HepG2 (cell line): Measurements from ENCODE around the gene NOTUM. TPM values are rescaled to one million over a fixed set of nuclear protein-coding genes. Genes with fewer than 3 reads are reported as not detected.

Source experiments
- BRD4 ChIP-seq: sonication (generic); formaldehyde crosslinking; IDR thresholded peaks from 2 replicates; pipeline ENCODE4 v1.4.0; 2020; ENCODE audit warnings: missing genetic modification reagents
- CBX2 ChIP-seq, 2 experiments: fragments of 200-600 bp in 1 of 2; sonication (generic); formaldehyde crosslinking in 1 of 2; IDR thresholded peaks; 2 replicates each; pipeline versions ENCODE4 v1.7.0 to v1.8.1; 2018 to 2022; ENCODE audit warnings: low read depth in 2 of 2, low read length in 1 of 2, mild to moderate bottlenecking in 1 of 2, missing genetic modification reagents in 1 of 2
- CHCHD3 ChIP-seq: sonication (generic); formaldehyde crosslinking; IDR thresholded peaks from 2 replicates; pipeline ENCODE4 v1.8.0; 2022; ENCODE audit warnings: mild to moderate bottlenecking, missing genetic modification reagents, moderate library complexity
- CREM ChIP-seq, 2 experiments: sonication (generic) in 1 of 2; formaldehyde crosslinking in 1 of 2; IDR thresholded peaks; 2 replicates each; pipeline versions ENCODE4 v1.4.0 to v1.6.1; 2016 to 2020; ENCODE audit warnings: antibody characterized with exemption in 1 of 2, mild to moderate bottlenecking in 1 of 2, missing genetic modification reagents in 1 of 2
- GFI1 ChIP-seq: sonication (generic); formaldehyde crosslinking; IDR thresholded peaks from 2 replicates; pipeline ENCODE4 v1.5.0; 2020; ENCODE audit warnings: missing genetic modification reagents, mild to moderate bottlenecking, borderline replicate concordance
- HES4 ChIP-seq: sonication (generic); formaldehyde crosslinking; IDR thresholded peaks from 2 replicates; pipeline ENCODE4 v1.9.0; 2021; ENCODE audit warnings: mild to moderate bottlenecking, missing genetic modification reagents, borderline replicate concordance
- HOXA5 ChIP-seq: sonication (generic); formaldehyde crosslinking; IDR thresholded peaks from 2 replicates; pipeline ENCODE4 v1.4.0; 2020; ENCODE audit warnings: missing genetic modification reagents
- IKZF1 ChIP-seq: fragments of 450-650 bp; IDR thresholded peaks from 2 replicates; pipeline ENCODE4 v1.7.1; 2016
- ISL2 ChIP-seq: sonication (generic); formaldehyde crosslinking; IDR thresholded peaks from 2 replicates; pipeline ENCODE4 v1.5.0; 2020; ENCODE audit warnings: missing genetic modification reagents
- KDM5A ChIP-seq: fragments of 200-600 bp; sonication (generic); IDR thresholded peaks from 2 replicates; pipeline ENCODE4 v1.7.0; 2018; ENCODE audit warnings: antibody characterized with exemption, mild to moderate bottlenecking, low read length, borderline replicate concordance
- KLF6 ChIP-seq: IDR thresholded peaks from 2 replicates; pipeline ENCODE4 v1.8.0; 2016; ENCODE audit warnings: missing biosample characterization, missing genetic modification reagents
- MAFF ChIP-seq: IDR thresholded peaks from 2 replicates; pipeline ENCODE4 v1.6.1; 2011; ENCODE audit warnings: low read depth, low read length, improper control_type of control experiment
- NFKB2 ChIP-seq: sonication (generic); formaldehyde crosslinking; IDR thresholded peaks from 2 replicates; pipeline ENCODE4 v1.4.0; 2020; ENCODE audit warnings: missing genetic modification reagents, borderline replicate concordance
- ZC3H13 ChIP-seq: sonication (generic); formaldehyde crosslinking; IDR thresholded peaks from 2 replicates; pipeline ENCODE4 v1.8.1; 2023; ENCODE audit warnings: mild to moderate bottlenecking, missing genetic modification reagents, moderate library complexity
- ZNF207 ChIP-seq: fragments of 450-650 bp; IDR thresholded peaks from 2 replicates; pipeline ENCODE4 v1.6.1; 2016; ENCODE audit warnings: antibody characterized with exemption, borderline replicate concordance
- ZNF225 ChIP-seq: sonication (generic); formaldehyde crosslinking; IDR thresholded peaks from 2 replicates; pipeline ENCODE4 v1.4.0; 2020; ENCODE audit warnings: mild to moderate bottlenecking, missing genetic modification reagents
- ZNF232 ChIP-seq: sonication (generic); formaldehyde crosslinking; IDR thresholded peaks from 2 replicates; pipeline ENCODE4 v1.4.0; 2020; ENCODE audit warnings: missing genetic modification reagents, borderline replicate concordance
- ZNF564 ChIP-seq: sonication (generic); formaldehyde crosslinking; IDR thresholded peaks from 2 replicates; pipeline ENCODE4 v1.8.1; 2023; ENCODE audit warnings: mild to moderate bottlenecking, missing genetic modification reagents
- ZSCAN25 ChIP-seq: sonication (generic); formaldehyde crosslinking; IDR thresholded peaks from 2 replicates; pipeline ENCODE4 v1.8.0; 2022; ENCODE audit warnings: mild to moderate bottlenecking, missing genetic modification reagents
- polyA plus RNA-seq, 8 experiments: library from polyadenylated mRNA; depleted of rRNA in 3 of 8; stranded (reverse) in 7 of 8; unstranded in 1 of 8; fragments of >200 nt; fragmentation: Illumina TruSeq in 4 of 8; extraction: Trizol in 4 of 8; gene quantifications; 2 replicates each; pipeline versions ENCODE4 v1.2.1 to v1.2.3, GENCODE V29; 2011 to 2016; ENCODE audit warnings: low read depth in 4 of 8, missing spikeins in 1 of 8, mixed read lengths in 1 of 8; ENCODE audit not compliant: insufficient read depth in 1 of 8
- total RNA-seq, 5 experiments: library from RNA; depleted of rRNA; stranded (reverse); fragments of >200 nt; fragmentation: Illumina TruSeq; extraction: Trizol; gene quantifications; 2 replicates each; pipeline ENCODE4 v1.2.3, GENCODE V29; 2016; ENCODE audit warnings: low read depth in 1 of 5
- TF ChIP-seq, protein P1 (sequence below), 2 experiments: sonication (generic) in 1 of 2; formaldehyde crosslinking in 1 of 2; IDR thresholded peaks; 2 replicates each; pipeline versions ENCODE4 v1.5.1 to v1.6.1; 2011 to 2020; ENCODE audit warnings: borderline replicate concordance in 1 of 2, low read depth in 1 of 2, low read length in 1 of 2, mild to moderate bottlenecking in 1 of 2, missing genetic modification reagents in 1 of 2, moderate library complexity in 1 of 2
- TF ChIP-seq, protein P2 (sequence below): sonication (generic); formaldehyde crosslinking; IDR thresholded peaks from 2 replicates; pipeline ENCODE4 v1.5.0; 2020; ENCODE audit warnings: missing genetic modification reagents
- TF ChIP-seq, protein P3 (sequence below): sonication (generic); formaldehyde crosslinking; IDR thresholded peaks from 2 replicates; pipeline ENCODE4 v1.4.0; 2020; ENCODE audit warnings: mild to moderate bottlenecking, missing genetic modification reagents
- TF ChIP-seq, protein P4 (sequence below): sonication (generic); formaldehyde crosslinking; IDR thresholded peaks from 2 replicates; pipeline ENCODE4 v1.5.0; 2020; ENCODE audit warnings: mild to moderate bottlenecking, missing genetic modification reagents

NOTUM gene
- total and polyA plus RNA-seq, 2 of the 13 experiments (the other 11 are each of a cell fraction or from before 2014, with no cell fraction given), result 150 to 160 TPM

DNA sequence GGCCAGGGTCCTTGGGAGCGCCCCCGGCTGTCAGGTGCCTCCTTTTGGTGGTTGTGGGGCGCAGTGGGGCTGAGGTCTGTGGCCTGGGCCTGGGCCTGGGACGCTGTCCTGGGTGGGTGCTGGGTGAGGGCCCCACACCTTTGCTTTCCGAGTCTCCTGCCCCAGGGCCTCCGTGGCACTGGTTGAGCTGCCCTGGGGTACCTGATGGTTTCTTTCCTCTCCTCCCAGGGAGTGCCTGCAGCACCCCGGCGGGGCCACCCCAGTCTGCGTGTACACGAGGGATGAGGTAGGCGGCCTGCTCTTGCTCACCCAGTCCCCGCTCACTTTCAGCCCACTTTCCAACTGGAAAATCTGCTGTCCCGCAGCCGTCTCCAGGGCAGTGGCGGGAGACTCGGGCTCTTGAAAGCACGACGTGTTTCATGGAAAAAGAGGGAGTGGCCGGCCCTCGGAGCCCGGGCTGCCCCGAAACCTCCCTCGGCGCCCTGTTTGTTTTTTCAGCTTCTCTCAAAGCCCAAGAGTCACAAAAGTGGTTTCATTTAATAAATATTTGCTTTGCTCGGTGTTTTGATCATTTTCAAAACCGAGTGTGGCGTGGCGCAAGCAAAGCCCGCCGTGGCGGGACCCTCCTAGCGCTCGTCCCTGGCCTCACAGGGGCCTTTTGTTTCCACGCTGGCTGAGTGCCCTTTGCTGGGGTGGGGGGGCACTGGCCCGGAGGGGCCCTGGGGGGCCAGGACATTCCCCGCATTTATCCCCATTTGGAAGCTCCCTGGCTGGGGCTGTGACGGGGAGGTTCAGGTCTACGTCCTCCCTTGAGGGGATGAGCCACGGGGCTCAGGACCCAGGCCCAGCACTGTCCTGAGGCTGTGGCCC lies 33.8 kb upstream of the NOTUM start (continued):
- no peak; the same call in 1 of the 2 replicates for TF ChIP-seq ZNF564 (CRISPR knock-in tag)
- TF ChIP-seq ZC3H13 (CRISPR knock-in tag), result no peak
- TF ChIP-seq, protein P1, sequence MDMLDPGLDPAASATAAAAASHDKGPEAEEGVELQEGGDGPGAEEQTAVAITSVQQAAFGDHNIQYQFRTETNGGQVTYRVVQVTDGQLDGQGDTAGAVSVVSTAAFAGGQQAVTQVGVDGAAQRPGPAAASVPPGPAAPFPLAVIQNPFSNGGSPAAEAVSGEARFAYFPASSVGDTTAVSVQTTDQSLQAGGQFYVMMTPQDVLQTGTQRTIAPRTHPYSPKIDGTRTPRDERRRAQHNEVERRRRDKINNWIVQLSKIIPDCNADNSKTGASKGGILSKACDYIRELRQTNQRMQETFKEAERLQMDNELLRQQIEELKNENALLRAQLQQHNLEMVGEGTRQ (IDR thresholded peaks at IDR 0.05; ENCODE audit: low read depth, low read length), result no peak
- TF ChIP-seq, protein P1 (CRISPR knock-in tag; IDR thresholded peaks at IDR 0.05; ENCODE audit: borderline replicate concordance), result no peak
- TF ChIP-seq BRD4 (CRISPR knock-in tag), result 0 out of 2 replicates have a peak, but pooled peaks have one; percentile 93
- TF ChIP-seq ZSCAN25, result no peak
- no peak for TF ChIP-seq HES4 (CRISPR knock-in tag)
- TF ChIP-seq, protein P2, sequence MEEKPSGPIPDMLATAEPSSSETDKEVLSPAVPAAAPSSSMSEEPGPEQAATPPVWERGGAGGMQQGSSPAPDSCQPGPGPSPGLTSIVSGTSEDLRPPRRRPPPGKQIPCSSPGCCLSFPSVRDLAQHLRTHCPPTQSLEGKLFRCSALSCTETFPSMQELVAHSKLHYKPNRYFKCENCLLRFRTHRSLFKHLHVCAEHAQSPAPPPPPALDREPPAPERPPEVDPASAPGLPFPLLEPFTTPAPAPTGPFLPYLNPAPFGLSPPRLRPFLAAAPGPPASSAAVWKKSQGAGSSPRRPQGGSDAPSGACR (CRISPR knock-in tag), result peak; percentile 76
- no peak for TF ChIP-seq GFI1
- TF ChIP-seq CREM (IDR thresholded peaks at IDR 0.05), result peak; percentile 92
- no peak for TF ChIP-seq CREM (CRISPR knock-in tag; IDR thresholded peaks at IDR 0.05)
- TF ChIP-seq, protein P3, sequence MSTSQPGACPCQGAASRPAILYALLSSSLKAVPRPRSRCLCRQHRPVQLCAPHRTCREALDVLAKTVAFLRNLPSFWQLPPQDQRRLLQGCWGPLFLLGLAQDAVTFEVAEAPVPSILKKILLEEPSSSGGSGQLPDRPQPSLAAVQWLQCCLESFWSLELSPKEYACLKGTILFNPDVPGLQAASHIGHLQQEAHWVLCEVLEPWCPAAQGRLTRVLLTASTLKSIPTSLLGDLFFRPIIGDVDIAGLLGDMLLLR (CRISPR knock-in tag), result no peak; the same call in 1 of the 2 replicates
- TF ChIP-seq, protein P4, sequence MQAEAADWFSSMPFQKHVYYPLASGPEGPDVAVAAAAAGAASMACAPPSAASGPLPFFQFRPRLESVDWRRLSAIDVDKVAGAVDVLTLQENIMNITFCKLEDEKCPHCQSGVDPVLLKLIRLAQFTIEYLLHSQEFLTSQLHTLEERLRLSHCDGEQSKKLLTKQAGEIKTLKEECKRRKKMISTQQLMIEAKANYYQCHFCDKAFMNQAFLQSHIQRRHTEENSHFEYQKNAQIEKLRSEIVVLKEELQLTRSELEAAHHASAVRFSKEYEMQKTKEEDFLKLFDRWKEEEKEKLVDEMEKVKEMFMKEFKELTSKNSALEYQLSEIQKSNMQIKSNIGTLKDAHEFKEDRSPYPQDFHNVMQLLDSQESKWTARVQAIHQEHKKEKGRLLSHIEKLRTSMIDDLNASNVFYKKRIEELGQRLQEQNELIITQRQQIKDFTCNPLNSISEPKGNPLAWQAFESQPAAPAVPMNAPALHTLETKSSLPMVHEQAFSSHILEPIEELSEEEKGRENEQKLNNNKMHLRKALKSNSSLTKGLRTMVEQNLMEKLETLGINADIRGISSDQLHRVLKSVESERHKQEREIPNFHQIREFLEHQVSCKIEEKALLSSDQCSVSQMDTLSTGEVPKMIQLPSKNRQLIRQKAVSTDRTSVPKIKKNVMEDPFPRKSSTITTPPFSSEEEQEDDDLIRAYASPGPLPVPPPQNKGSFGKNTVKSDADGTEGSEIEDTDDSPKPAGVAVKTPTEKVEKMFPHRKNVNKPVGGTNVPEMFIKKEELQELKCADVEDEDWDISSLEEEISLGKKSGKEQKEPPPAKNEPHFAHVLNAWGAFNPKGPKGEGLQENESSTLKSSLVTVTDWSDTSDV (CRISPR knock-in tag), result peak; percentile 85; the same call in 1 of the 2 replicates
- no peak for TF ChIP-seq MAFF
- peak; percentile 96 for TF ChIP-seq ISL2 (CRISPR knock-in tag)
- no peak for TF ChIP-seq ZNF225 (CRISPR knock-in tag)
- TF ChIP-seq IKZF1, result no peak
- TF ChIP-seq ZNF207, result no peak
- 0 out of 2 replicates have a peak, but pooled peaks have one; percentile 32 for TF ChIP-seq KLF6 (CRISPR knock-in tag)
- TF ChIP-seq NFKB2 (CRISPR knock-in tag), result peak; percentile 26; the same call in 1 of the 2 replicates
- peak; percentile 38; the same call in 1 of the 2 replicates for TF ChIP-seq ZNF232
- no peak; the same call in 1 of the 2 replicates for TF ChIP-seq KDM5A
- no peak for TF ChIP-seq CHCHD3 (CRISPR knock-in tag)
- TF ChIP-seq HOXA5, result no peak; the same call in 1 of the 2 replicates
- no peak for TF ChIP-seq CBX2 (IDR thresholded peaks at IDR 0.05; ENCODE audit: low read depth, low read length)
- TF ChIP-seq CBX2 (CRISPR knock-in tag; IDR thresholded peaks at IDR 0.05; ENCODE audit: low read depth), result no peak
